MG63 (cell line): ENCODE data around the gene CREB3L1. TPM values are rescaled to one million over a fixed set of nuclear protein-coding genes. Genes with fewer than 3 reads are reported as not detected.

Experiments
- DNase-seq: peaks from one replicate; pipeline ENCODE4 v3.0.0-alpha.2; 2020
- H3K27me3 ChIP-seq: fragments of 250-450 bp; sonication (Bioruptor Pico); 2 replicates; pipeline ENCODE4 v1.5.1; 2020; ENCODE audit warnings: mild to moderate bottlenecking, moderate library complexity
- H3K36me3 ChIP-seq: fragments of 250-450 bp; sonication (Bioruptor Pico); 2 replicates; pipeline ENCODE4 v1.5.1; 2020; ENCODE audit warnings: mild to moderate bottlenecking, moderate library complexity
- H3K4me3 ChIP-seq: fragments of 250-450 bp; sonication (Bioruptor Pico); 2 replicates; pipeline ENCODE4 v1.5.1; 2020; ENCODE audit warnings: mild to moderate bottlenecking, moderate library complexity
- H3K9me3 ChIP-seq: fragments of 250-450 bp; sonication (Bioruptor Pico); 2 replicates; pipeline ENCODE4 v1.5.1; 2020; ENCODE audit warnings: mild to moderate bottlenecking, moderate library complexity
- total RNA-seq: library from RNA; depleted of rRNA; stranded (reverse); fragments of >200 nt; shearing (Covaris generic); gene quantifications from 2 replicates; pipeline ENCODE4 v1.2.3, GENCODE V29; 2014; ENCODE audit warnings: low replicate concordance

CREB3L1 gene
- total RNA-seq, 1 experiment from 2014 or later, result 12.5 TPM

DNA sequence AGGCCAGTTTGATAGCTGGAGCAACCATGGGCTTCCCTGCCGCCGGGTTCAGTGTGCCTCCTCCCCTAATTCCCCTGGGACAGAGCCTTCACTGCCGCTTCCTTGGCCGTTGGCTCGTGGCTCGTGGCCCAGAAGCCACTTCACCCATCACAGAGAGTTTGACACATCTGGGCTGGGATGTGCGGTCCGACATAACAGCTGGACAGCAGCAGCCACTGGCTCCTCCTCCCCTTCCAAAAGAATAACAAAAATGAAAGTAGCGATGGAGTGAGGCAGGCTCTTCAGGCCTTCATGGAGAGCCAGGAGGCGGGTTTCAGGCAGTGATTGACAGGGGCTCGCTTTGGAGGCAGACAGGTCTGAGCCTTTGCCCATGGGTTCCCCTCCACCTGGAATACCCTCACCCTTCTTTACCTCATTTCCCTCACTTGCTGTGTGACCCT is 8.2 kb downstream of the CREB3L1 start:
- peak; percentile 62 for DNase-seq
- Histone ChIP-seq H3K4me3 (no peak overlapping the region), H3K36me3 (peaks cover 36% of the 10 kb centered on the region), H3K27me3 (no peaks in the 10 kb centered on the region), H3K9me3 (no peaks in the 10 kb centered on the region)

DNA sequence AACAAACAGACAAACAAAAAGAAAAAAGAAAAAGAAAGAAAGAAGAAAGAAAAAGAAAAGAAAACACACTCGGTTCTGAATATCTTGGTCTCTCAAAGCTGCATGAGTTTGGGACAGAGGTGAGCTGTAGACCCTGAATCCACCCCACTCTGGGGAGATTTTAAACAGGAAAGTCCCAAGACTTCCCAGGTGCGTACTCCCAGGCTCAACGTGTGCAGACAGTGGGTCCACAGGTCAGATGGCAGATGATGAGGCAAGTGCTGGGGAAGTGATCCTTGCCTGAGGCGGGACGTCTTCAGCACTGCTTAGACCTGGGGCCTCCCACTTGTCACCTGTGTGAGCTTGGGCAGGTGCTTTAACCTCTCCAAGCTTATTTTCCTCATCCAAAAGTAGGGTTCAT is 9.3 kb downstream of the CREB3L1 start:
- peaks cover 26% of the 10 kb centered on the region for H3K36me3 ChIP-seq
- H3K9me3 ChIP-seq, result no peaks in the 10 kb centered on the region
- no peaks in the 10 kb centered on the region for H3K27me3 ChIP-seq
- no peak for DNase-seq
- H3K4me3 ChIP-seq, result no peak overlapping the region

DNA sequence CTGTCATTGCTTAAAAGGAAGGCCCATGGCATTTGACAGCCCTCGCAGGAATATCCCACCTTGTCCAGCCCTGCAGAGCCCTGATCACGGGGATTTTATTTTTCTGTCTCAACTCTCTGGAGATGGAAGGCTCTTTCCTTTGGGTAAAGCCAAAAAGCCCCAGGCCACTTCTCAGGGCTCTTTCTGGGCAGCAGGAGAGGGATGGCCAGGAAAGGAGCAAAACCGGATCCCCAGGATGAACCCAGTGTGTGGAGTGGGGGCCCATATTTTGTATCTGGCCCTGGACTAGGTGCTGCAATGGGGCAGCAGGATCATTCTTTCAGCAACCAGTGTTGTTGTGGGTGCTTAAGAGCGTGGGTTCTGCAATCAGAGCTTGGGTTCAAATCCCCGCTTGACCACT is 11.0 kb downstream of the CREB3L1 start:
- H3K4me3 ChIP-seq, result no peak overlapping the region
- H3K9me3 ChIP-seq, result no peaks in the 10 kb centered on the region
- no peaks in the 10 kb centered on the region for H3K27me3 ChIP-seq
- no peak for DNase-seq
- peaks cover 26% of the 10 kb centered on the region for H3K36me3 ChIP-seq

DNA sequence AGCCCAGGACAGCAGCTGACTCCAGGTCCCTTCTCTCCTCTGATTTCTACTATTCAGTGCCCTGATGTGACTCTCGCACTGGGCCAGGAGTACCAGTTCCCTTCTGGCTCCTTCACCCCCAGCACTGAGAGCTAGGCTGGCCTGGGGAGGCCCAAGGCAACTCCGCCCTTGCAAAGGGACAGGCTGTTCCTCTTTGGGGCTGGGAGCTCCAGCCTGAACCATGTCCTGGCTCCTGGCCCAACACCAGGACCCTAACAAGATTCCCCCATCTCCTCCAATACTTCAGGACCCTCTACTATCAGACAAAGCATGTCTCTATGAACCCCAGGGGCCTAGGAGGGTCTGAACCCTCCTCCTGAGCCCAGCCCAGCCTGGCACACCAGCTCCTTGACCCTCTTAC is 12.5 kb downstream of the CREB3L1 start:
- Histone ChIP-seq H3K27me3 (no peaks in the 10 kb centered on the region), H3K36me3 (peaks cover 26% of the 10 kb centered on the region), H3K9me3 (no peaks in the 10 kb centered on the region), H3K4me3 (no peak overlapping the region)
- DNase-seq, result no peak

DNA sequence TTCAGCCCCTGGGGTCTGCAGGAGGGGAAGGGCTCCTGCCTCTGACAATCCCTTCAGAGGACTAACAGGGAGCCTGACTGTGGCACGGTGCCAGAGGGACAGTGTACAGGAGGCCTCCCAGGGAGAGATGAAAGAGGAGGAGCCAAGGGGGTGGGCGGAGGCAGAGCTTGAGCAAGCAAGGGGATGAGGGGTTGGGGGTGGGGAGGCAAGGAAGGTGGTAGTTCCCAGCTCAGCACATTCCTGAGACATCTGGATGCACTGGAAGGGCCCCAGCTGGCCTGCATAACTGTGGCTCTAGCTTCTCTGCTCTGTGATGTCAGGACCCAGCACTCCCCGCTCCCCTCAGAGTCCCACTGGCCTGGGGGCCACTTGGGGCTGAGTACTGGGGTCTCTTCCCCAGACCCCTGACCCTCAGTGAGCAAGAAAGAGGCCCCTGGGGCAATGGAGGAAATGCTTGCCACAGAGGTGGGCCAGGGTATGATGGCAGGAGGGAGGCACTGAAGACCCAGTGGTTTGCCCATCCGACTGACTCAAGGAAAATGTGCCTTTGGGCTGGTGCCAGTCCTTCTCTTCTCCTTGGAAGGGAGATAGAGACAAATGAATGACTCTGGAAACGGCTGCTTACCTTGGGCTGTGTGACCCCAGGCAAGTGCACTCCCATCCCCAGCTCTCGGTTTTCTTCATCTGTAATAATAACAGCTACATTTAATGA is 13.3 kb downstream of the CREB3L1 start:
- peaks cover 23% of the 10 kb centered on the region for H3K36me3 ChIP-seq
- no peaks in the 10 kb centered on the region for H3K27me3 ChIP-seq
- DNase-seq, result peak; percentile 94
- no peaks in the 10 kb centered on the region for H3K9me3 ChIP-seq
- no peak overlapping the region for H3K4me3 ChIP-seq

DNA sequence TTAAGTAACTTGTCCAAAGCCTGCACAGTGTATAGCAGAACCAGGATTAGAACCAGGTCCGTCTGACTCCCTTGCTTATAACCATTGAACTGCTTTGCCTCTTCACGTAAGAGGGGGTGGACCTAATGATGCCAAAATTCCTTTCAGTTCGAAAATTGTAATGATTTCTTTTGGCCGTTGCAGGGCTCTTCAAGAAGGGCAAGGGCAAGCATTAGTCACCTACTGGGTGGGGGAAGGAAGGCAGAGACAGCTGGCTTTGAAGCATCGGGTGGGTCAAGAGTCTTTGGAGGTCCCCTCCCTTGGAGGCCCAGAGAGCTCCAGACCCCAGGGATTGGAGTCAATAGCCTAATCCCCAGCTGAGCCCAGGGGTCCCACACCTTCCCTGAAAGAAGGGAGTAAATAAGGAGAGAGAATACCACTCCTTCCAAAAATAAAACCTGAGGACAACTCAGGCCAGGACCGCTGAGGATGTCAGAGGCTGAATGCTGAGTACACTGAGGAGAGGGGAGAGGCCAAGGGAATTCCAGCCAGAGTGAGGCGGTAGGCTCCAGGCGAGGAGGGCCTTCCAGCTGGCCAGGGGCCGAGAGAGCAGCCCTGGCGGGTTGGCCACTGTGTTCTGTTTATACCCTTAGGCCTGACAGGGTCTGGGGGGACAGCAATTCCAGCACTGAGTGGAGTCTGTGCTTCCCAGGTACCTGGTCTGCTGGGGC is 14.1 kb downstream of the CREB3L1 start:
- peaks cover 23% of the 10 kb centered on the region for H3K36me3 ChIP-seq
- no peaks in the 10 kb centered on the region for H3K9me3 ChIP-seq
- H3K4me3 ChIP-seq, result no peak overlapping the region
- no peaks in the 10 kb centered on the region for H3K27me3 ChIP-seq
- peak; percentile 92 for DNase-seq

DNA sequence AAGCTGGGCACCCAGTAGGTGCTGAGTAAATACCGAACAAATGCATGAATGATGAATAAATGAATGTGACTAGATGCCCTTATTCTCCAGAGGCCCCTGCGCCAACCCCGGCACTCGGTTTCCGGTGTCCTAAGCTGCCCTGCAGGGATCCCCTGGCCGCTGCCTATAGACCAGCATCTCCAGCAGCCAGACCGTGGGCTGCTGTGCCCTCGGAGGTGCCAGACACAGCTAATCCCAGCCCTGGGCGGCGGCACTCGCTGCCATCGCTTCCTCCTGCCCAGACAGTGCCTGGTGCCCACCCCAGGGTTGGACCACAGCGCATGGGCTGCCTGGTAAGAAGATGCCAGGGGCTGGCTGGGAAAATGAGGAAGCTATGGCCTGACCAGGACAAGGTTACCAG is 15.6 kb downstream of the CREB3L1 start:
- Histone ChIP-seq H3K4me3 (no peak overlapping the region), H3K9me3 (no peaks in the 10 kb centered on the region), H3K27me3 (no peaks in the 10 kb centered on the region), H3K36me3 (peaks cover 27% of the 10 kb centered on the region)
- no peak for DNase-seq

DNA sequence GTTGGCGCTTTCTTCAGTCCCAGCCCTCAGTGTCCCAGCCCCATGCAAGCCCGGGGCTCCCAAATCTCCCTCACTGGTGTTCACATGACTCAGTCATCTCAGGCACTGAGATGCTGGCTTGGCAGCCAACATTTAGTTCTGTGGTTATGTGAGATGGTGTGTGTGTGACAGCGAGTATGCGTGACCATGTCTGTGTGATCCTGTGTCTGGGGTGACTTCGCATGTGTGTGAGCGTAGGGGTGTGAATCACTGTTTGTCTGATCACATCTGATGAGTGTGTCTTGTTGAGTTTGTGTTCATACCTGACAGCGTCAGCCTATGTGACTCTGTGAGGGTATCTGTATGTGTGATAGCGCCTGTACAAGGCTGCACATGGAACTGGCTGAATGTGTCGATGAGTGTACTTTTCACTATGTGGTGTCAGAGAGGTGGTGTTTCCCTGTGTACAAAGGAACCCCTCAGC is 16.2 kb downstream of the CREB3L1 start:
- Histone ChIP-seq H3K27me3 (no peaks in the 10 kb centered on the region), H3K4me3 (no peak overlapping the region), H3K36me3 (peaks cover 30% of the 10 kb centered on the region), H3K9me3 (no peaks in the 10 kb centered on the region)
- peak; percentile 80 for DNase-seq

DNA sequence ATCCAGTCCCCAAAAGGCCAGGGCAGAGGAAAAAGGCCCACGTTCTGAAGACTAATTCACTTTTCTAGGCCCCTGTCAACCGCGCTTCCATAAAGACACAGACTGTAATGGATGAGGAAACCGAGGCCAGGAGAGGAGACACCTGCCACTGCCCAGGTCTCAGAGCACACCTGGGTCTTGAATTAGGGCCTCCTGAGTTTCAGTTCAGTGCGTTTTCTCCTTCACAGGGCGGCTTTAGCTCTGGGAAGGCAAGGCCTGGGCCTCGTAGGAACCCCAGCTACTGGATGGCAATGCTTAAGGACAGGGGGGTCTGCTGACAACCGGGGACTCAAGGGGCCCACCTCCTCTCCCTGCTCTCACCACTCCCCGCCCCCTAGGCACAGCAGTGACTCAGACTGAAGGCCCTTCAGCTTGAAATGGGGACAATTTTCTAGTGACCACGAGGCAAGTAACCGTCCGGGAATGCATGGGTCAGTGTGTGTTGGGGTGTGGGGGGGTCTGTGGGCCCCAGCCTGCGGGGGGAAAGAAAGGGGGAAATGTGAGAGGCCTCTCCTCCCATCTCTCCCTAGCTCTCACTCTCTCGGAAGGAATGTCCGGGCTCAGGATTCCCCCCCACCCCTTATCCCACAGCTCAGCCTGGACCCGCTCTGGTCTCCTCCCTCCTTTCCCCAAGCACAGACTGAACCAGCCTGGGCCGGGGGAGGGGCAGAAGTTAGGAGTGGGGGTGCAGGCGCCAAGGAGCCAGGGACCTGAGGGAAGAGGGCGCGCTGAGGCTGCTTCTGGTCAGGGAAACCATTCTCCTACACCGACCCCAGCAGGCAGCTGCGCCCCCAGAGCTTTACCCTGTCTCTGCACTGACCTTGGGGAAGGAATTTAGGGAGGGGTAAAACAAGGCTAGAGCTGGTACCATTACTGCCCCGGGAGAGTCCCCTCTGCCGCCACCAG is 17.2 kb downstream of the CREB3L1 start:
- H3K9me3 ChIP-seq, result no peaks in the 10 kb centered on the region
- H3K4me3 ChIP-seq, result no peak overlapping the region
- peak; percentile 52 for DNase-seq
- peaks cover 33% of the 10 kb centered on the region for H3K36me3 ChIP-seq
- H3K27me3 ChIP-seq, result no peaks in the 10 kb centered on the region

DNA sequence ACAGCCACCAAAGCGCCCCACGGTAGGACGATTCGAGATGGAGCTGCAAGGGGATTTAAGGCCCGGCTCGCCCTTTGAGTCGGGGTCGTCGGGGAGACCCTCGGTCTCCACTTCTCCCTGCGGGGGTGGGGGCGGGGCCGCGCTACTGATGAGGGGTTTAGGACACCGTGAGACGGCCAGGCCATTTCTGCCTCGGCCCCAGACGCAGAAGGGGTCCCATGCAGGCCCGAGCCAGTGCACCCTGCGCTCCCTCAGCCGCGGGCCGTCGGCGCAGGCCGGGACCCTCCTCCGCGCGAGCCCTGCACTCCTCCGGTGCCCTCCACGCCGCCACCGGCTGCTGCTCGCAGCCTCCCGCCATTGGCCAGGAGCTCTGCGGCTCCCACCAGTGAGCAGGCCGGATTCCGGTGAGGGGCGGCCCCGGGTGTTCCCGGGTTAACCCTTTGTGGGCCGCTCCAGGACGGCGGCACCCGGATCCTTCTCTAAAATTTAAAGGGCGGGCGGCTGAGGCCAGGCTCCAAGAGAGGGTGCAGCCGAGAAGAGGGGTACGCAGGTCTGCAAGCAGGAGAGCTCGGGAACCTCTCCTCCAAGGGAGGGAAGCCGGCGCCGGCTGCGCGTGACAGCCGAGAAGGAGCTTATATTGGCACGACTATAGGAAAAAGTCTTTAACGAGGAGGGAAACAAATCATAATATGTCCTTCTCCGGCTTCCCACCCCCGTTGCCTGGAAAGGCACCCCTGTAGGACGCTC is 18.0 kb downstream of the CREB3L1 start:
- H3K4me3 ChIP-seq, result no peak overlapping the region
- H3K27me3 ChIP-seq, result no peaks in the 10 kb centered on the region
- no peaks in the 10 kb centered on the region for H3K9me3 ChIP-seq
- H3K36me3 ChIP-seq, result peaks cover 37% of the 10 kb centered on the region
- no peak for DNase-seq

DNA sequence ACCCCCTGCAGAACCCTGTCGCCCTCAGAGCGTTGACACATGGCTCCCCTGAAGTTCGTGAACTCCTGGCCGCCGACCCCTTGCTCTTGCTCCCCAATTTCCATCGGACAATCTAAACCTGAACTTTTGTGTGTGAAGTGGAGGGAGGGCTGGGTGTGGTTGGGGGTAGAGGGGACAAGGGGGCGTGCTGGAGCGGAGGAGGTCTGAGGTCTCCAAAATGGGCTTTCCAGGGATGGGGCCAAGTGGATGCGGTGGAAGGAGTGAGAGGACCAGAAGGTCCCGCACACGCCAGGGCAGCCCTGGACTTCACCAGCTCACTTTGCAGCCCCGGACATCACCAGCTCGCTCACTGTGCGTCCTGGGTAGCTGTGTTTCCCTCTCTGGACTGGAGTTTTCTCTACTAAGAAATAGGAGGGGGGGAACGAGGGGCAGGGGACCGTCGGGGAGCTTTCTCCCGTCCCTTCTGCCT is 18.6 kb downstream of the CREB3L1 start:
- no peaks in the 10 kb centered on the region for H3K9me3 ChIP-seq
- H3K36me3 ChIP-seq, result peaks cover 38% of the 10 kb centered on the region
- H3K27me3 ChIP-seq, result no peaks in the 10 kb centered on the region
- no peak for DNase-seq
- no peak overlapping the region for H3K4me3 ChIP-seq

DNA sequence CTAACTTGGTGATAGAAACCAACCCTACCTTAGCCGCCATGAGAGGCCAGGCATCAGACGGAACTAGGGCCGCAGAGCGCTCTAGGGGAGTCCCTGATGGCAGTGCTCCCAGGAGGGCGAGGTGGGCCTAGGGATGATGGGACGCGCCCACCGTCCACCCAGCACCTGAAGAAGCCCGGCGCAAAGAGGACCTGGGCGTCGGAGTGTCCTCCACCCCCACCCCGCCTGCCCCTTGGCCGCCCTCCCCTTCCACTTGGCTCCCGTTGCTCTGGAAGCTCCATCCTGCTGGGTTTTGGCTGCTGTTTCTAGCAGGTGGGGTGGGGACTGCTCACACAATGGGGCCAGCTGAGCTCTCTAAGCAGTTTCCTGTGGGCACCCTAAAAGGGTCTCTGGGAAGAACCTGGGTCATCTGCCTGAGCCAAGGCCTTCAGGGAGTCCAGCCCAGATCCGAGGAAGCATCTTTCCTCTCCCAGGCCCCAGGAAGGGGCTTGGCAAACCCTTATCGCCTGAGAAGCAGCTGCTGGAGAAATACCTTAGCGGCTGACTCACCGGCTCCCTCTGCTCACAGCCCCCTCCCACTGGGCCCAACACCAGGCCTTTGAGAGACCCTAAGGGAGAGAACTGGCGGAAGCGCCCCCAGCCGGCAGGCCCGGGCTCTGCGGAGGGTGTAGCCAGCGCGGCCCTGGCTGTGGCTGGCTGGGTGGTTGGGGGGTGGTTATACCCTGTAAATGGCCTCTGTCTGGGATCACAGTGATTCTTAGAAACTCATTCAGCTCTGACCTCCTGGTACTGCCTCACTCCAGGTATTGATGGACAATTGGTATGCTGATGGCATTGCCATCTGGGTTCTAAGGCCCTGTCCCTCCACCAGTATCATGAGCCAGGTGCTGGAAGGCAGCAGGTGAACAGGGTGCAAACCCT is 19.3 kb downstream of the CREB3L1 start:
- Histone ChIP-seq H3K9me3 (no peaks in the 10 kb centered on the region), H3K27me3 (no peaks in the 10 kb centered on the region), H3K4me3 (no peak overlapping the region), H3K36me3 (peaks cover 41% of the 10 kb centered on the region)
- DNase-seq, result peak; percentile 93

DNA sequence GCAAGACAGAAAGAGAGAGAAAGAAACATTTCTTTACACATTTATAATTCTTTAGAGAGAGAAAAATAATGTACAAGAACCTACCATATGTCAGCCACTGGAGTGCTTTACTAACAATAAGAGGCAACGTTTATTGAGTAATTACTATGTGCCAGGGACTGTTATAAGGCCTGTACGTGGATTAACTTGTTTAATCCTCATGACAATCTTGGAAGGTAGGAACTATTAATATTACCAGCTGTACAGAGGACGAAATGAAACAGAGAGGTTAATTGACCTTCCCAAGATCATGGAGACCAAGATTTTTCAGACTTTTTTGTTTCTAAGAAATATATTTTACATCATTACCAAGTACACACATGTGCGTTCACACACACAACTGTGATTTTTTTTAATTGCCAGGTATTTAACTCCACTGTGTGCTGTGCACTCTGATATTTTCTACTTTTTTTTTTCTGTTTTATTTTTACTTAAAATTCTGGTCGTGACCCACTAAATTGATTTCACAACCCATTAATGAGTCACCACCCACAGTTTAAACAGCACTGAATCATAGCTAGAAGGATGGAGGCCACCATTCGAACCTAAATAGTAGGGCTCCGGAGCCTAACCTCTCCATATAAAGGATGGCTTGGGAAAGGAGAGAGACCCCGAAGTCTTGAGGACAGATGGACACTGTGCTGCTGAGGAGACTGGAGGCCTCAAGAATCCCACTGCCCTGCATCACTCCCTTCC is 21.4 kb downstream of the CREB3L1 start:
- no peaks in the 10 kb centered on the region for H3K27me3 ChIP-seq
- no peaks in the 10 kb centered on the region for H3K9me3 ChIP-seq
- no peak overlapping the region for H3K4me3 ChIP-seq
- DNase-seq, result no peak
- peaks cover 38% of the 10 kb centered on the region for H3K36me3 ChIP-seq

DNA sequence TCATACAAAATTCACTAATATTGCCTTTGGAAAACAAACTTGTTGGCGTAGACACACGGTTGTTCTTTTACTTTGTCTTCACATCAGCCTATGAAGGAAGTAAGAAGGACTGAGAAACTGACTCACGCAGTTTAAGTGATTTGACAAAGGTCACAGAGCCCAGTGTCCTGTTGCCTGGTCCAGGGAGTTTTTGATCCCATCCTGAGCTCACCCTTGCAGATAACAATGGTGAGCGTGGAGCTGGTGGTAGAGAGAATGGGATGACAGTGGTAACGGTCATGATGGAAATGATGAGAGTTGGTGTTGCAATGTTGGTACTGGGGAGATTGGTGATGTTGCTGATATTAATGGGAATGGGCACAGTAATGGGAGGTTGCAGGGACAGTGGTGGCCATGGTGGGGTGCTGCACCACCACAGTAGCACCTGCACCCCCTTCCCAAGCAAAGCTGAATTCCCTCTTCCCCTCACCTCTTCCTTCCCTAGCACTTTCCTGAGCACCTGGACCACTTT is 22.0 kb downstream of the CREB3L1 start:
- H3K9me3 ChIP-seq, result no peaks in the 10 kb centered on the region
- no peak overlapping the region for H3K4me3 ChIP-seq
- H3K27me3 ChIP-seq, result no peaks in the 10 kb centered on the region
- peaks cover 31% of the 10 kb centered on the region for H3K36me3 ChIP-seq
- no peak for DNase-seq

DNA sequence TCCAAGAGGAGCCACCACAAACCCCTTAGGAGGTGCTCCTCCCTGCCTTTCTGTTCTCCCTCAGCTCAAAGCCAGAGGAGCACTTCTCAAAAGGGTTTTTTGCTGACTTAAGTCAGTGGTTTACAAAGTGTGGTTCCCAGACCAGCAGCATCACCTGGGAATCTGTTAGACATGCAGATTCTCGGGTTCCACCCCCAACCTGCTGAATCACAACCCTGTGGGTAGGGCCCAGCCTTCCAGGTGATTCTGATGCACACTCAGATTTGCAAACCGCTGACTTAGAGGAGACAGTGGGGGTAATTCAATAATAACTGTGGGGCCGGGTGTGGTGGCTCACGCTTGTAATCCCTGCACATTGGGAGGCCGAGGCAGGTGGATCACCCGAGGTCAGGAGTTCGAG is 22.8 kb downstream of the CREB3L1 start:
- H3K27me3 ChIP-seq, result no peaks in the 10 kb centered on the region
- no peak for DNase-seq
- no peaks in the 10 kb centered on the region for H3K9me3 ChIP-seq
- H3K4me3 ChIP-seq, result no peak overlapping the region
- peaks cover 34% of the 10 kb centered on the region for H3K36me3 ChIP-seq
